Measurements from ENCODE around the gene TJP1. TPM values are rescaled to one million over a fixed set of nuclear protein-coding genes. Genes with fewer than 3 reads are reported as not detected.

TJP1 gene
- total RNA-seq (2022; extraction: Qiagen RNA extraction; ENCODE audit: low read depth) = 65.6 to 89.3 TPM (median 82.0 TPM) in 5 replicates

DNA sequence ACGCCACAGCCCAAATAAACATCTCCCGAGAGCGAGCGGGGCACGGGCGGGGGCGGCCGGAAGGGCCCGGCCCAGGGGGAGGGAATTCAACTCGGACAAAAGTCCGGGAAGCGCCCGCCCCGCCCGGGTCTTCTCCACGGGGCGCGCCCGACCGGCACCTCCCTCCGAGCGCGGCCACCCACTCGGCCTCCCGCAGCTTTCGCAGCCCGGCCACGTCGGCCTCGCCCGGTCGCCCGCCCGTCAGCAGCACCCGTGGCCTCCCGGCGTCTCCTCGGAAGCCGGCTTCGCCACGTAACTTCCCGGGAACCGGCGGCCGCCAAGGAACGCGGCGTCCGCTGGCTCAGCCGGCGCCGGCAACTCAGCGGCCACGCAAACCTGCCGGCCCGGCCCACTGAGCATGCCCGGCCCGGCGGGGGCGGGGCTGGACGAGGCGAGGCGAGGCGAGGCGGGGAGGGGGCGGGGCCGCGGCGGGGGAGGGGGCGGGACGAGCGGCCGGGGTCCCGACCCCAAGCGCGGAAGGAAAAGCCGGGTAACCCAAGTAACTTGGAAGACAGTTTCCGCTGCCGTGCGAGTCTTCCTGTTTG is at the start of gene TJP1:
Gene TJP1 (minus strand): TSS at position 369 of the 584 bp plus-strand sequence. CDS start 440 bp downstream, outside the sequence.

